SK-N-MC (cell line): ENCODE data around the gene TUBB2A.

Experiments
- EZH2 ChIP-seq: fragments of 200-600 bp; sonication (generic); IDR thresholded peaks from one replicate; pipeline ENCODE4 v1.6.1; 2017; ENCODE audit warnings: antibody characterized with exemption
- POLR2AphosphoS5 ChIP-seq: IDR thresholded peaks from 2 replicates; pipeline ENCODE4 v1.6.1; 2012; ENCODE audit warnings: mild to moderate bottlenecking, low read depth, low read length, borderline replicate concordance

DNA sequence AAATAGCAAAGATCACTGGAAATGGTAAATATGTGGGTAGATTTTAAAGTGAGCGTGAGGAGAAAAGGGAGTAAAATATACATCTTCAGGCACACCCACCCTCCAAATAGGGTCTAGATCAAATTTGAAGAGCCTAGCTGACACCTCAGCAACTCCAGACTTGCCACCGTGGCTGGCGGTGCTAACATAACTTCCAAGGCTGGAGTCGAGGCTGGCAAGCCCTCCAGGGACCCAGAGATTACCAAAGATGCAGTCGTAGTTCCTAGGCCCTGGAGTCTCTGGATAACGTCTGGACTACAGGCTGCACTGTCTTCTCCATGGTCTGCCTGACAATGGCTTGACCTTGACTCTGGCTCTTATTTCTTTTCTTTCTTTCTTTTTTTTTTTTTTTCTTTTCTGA is 47.6 kb upstream of the TUBB2A start:
- no peak for TF ChIP-seq POLR2AphosphoS5
- TF ChIP-seq EZH2: no peak
